NCI-H2171 (cell line): ENCODE measurements around the gene SRRM5.
"Not testable (repeated sequence)": the region's sequence is repeated elsewhere in the genome, so short reads cannot be mapped to it uniquely, and the experiment has no call there.

Experiments used
- DNase-seq: peaks from one replicate; lab custom pipeline; 2025; lab: John Stamatoyannopoulos, UW

SRRM5 gene

GRCh38 chr19:43616306-43616705 is 4.4 kb downstream of the SRRM5 start:
- DNase-seq = no peak

DNA sequence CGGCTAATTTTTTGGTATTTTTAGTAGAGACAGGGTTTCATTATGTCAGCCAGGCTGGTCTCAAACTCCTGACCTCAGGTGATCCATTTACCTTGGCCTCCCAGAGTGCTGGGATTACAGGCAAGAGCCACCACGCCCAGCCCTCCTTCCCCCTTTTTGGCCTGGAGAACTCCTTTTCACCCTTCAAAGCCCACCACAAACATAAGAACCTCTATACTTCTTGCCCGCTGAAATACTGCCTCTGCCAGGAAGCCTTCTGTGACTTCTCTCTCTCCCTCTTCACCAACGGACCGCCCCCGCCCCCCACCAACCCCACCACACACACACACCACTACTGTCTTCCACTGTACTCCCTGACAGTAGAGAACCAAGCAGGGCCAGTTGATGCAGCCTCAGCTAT is 5.1 kb downstream of the SRRM5 start:
- DNase-seq = no peak

- DNase-seq = peak; percentile 79
Measured at GRCh38 chr19:43618921-43619261, 7.0 kb downstream of the SRRM5 start.

DNA sequence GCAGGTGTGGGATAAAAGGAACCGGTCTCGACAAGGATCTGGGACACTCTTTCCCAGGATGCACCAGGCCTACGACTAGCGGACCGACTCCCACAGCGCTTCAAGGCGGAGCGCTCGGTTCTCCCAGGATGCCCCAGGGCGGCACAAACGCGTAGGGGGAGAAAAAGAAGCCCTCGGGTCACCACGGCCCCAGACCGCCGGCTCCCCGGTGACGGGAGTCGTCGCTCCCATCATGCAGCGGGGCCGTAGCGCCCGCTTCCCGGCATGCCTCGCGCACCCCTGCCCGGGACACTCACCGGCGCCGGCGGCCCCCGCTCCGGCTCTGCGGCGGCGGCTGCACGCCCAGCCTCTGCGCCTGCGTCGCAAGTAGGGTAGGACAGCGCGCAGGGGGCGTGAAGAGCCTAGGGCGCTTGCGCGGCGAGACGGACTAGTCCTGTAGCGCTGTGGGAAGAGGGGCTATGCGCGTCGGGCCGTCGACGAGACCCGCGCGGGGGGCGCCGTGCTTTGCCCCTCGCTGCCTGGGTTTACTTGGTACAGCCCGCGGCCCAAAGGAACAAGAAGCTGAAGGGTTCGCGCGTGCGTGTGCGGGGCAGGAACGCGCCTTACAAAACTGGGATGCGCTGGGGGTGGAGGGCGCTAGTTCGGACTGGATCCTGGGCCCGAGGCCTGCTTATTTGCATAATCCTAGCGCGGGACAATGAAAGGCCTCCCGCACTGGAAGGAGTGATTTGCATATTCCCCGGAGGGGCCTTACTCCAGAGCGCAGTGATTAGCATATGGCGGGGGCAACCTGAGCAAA is 7.6 kb downstream of the SRRM5 start, which contains the start of gene ZNF428:
TSS of gene ZNF428 (minus strand) at position 368 of the 799 bp plus-strand sequence. CDS start 5,325 bp downstream, outside the sequence.
- peak; percentile 95 for DNase-seq

DNA sequence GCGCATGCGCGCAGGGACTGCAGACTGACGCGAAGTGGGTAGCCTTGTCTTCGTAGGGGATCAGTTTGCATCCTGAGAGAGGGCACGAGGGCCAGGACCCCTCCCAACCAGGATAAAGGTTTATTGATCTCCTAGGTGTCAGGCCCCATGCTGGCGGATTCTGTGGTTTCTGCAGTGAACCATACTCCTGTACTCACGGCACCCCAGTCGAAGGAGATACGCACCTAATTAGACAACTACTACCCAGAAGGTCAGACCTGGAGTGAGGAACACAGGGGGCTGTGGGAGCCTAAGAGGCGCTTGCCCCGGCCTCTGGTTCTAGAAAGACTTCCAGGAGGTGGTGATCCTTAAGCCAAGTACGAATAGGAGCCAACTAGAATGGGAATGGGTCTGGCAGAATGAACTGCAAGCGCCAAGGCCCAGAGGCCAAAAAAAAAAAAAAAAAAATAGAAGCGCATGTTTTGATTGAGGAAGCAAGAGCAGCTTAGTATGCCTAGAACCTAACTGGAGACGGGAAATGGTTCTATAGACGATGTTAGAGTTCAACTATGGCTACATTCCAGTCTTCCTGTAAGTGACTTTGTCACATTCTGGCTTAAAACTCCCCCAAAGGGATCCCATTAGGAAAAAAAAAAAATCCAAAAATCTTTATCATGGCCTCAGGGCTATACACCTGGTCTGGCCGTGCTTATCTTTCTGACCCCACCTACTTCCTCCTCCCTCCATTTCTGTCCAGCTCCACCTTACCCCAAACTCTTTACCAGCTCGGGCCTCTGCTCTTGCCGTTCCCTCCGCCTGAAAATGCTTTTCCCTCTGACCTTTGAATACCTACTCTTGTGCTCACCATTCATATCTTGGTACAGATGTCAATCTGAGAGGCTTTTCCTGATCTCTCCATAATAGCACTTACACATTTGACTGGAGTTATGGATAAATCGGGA is 8.4 kb downstream of the SRRM5 start:
- DNase-seq = no peak

DNA sequence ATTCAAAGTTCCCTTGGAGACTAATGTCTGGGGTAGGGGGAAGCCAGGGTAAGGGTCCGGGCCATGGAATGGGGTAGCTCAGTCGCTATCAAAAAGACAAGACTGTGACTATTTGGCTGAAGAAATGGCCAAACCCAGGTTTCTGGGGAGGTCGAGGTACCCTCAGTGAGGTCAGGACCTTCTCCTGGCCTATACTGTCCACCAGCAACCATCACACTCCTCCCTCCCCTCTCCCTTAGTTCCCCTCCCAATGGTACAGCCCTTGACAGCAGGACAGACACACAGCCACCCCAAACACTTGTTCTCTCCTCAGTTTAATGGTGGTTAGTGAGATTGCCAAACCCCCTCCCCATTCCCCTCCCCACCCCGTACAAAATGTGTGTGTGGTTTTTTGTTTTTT is 10.2 kb downstream of the SRRM5 start:
- DNase-seq = no peak

GRCh38 chr19:43622956-43623355 is 11.1 kb downstream of the SRRM5 start:
- DNase-seq = no peak

DNA sequence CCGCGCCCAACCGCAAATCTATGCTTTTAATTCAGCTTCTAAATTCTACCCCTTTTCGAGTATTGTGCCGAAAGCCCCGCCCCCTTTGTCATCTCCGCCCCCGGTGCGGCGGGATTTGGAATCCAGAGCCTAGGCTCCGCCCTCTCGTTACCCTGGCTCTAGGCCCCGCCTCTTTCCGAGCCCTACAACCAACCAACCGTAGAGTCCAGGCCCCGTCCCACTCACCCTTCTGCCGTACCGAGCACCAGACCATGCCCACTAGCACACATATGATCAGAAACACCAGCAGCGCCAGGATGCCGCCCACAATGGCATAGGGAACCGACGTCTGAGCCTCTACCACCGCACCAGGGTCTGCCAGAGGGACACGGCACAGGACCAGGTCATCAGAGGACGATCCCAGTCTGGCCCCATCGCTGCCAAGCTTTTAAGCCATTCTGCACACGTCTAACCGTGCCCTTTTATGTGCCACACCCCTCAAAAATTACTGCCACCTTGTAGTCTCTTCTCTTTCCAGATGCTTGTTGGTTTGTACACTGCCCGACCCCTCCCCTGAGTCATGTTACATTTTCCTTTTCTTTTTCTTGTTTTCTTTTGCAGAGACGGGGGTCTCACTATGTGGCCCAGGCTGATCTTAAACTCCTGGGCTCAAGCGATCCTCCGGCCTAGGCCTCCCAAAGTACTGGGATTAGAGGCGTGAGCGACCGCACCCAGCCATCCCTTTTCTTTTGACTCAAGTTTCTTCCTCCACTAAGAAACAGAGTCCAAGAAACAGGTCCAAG is 12.2 kb downstream of the SRRM5 start:
- no peak for DNase-seq

DNA sequence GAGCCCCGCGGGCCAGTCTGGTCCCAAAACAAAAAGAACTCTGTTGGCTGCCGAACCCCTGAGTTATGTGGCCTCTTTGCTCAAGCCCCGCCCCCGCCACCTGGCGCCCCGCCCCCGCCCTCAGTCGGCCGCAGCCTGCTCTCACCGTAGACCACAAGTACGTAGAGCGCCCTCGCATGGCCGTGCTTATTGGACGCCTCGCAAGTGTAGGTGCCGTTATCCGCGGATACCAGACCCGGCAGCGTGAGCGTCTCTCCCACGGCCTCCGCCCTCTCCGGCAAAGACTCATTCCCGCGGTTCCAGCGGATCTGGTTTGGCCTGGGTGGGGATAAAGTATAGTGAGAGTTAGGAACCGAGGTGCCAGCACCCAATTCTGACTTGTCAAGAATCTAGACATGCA is 13.0 kb downstream of the SRRM5 start:
- DNase-seq = no peak

DNA sequence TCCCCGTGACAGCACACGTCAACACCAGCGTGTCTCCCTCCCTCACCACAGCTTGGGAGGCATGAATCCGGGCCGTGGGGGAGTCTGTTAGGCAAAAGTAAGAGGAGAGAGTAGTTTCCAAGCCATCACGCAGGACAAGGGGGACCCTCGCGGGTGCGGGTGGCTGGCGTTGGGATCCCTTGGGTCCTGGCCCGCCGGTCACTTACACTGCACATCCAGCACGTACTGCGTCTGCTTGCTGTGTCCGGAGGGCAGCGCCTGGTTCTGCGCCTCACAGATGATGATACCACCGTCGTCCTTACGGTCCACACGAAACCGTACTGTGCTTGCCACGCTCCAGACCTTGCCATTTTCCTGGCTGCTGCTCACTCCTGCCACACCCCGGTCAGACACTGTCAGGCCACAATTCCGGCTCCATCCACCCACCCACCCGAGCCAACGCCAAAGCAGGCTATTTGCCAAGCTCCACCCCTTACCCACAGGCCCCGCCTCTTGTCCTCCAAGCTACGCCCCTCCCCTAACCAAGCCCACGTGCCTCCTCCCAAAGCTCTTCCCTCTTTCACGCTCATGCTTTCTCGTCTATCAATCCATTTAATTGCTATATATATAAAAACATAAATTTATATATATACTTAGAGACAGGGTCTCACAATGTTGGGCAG is 14.2 kb downstream of the SRRM5 start:
- no peak for DNase-seq

GRCh38 chr19:43626838-43627237 is 14.9 kb downstream of the SRRM5 start:
- DNase-seq = no peak

DNA sequence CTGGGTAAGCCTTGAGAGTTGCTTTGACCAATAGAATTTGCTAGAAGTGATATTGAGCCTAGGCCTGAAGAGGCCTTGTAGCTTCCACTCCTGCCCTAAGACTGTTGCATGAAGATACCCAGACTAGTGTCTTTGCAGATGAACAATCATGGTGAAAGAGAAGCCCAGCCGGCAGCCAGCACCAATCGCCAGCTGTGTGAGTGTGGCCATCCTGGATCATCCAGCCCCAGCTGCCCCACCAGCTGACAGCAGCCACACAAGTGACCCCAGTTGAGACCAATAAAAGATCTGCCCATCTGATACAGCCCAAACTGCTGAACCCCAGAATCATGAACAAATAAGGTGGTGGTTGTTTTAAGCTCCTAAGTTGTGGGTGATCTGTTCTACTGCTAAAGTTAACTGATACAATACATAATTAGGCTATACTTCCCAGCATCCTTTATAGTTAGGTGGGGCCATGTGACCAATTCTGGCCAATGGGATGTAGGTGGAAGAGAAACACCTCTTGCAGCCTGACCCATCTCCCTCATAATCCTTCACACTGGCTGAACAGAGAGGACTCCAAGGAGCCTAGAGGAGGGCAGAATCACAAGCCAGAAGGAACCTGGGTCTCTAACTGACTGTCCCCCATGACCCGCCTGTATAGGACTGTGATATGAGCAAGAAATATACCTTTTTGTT is 16.9 kb downstream of the SRRM5 start:
- DNase-seq = no peak

GRCh38 chr19:43631491-43631890 is 19.6 kb downstream of the SRRM5 start:
- no peak for DNase-seq

- no peak for DNase-seq
Measured at GRCh38 chr19:43633520-43633919, 21.6 kb downstream of the SRRM5 start.

- no peak for DNase-seq
Measured at GRCh38 chr19:43634068-43634467, 22.2 kb downstream of the SRRM5 start.

- no peak for DNase-seq
Measured at GRCh38 chr19:43634506-43634871, 22.6 kb downstream of the SRRM5 start.

DNA sequence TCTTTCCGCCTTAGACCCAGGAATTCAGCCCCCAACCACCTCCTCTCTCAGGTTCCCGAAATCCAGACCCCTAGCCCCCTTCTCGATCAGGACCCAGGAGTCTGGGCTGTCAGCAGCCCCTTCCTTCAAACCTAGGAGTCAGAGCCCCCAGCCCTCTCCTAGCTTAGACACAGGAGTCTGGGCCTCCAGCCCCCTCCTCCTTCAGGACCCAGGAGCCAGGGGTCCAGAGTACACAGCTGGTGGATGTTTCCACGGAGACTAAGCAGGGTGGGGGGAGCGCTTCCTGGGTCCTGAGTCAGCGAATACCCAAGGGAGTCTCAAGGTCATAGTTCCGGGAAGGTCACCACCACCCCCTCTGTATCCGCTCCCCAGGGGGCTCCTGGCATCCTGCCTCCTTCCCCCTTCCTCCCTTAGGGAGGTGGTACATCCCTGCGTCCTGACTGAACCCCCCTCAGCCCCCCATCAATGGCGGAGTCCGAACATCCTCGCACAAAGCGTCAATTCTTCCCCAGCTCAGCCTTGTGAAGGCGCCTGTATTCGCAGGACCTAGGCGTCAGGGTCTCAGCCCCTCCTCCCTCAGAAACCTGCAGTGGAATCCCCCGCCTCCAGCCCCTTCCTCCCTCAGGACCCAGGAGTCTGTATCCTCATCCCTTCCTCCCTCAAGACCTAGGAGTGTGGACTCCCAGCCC is 23.1 kb downstream of the SRRM5 start:
- DNase-seq = no peak

- DNase-seq = not testable (repeated sequence)
Measured at GRCh38 chr19:43635561-43635940, 23.7 kb downstream of the SRRM5 start.

DNA sequence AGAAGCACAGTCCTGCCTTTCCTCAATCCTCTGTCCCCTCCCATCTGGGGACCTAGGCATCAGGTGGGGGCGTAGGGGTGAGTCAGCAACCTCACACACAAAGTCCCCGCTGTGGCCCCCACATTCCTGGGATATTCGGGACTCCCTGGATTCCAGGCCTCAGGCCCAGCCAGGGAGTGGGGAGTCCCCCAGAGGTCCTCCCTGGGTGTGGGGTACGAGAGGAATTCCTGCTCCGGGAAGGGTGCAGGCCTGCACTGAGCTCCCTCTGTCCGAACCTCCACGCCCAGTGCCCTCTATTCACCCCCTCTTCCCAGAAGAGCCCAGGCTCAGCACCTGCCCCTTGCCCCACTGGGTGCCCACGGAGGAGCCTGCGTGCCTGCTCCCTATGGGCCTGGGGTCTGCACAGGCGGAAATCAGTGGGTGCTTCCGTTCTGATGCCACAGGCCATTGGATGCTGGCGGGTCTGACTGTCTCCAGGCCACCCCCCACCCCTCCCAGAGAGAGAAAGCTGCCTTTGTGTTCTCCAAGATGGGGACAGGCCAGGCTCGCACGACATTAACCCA is 24.3 kb downstream of the SRRM5 start:
- no peak for DNase-seq
